PFSK-1 (cell line): ENCODE results near the gene SLC44A1.

Experiments used
- FOXP2 ChIP-seq: optimal IDR thresholded peaks from 2 replicates; pipeline ENCODE3; 2011; ENCODE audit warnings: borderline replicate concordance, control low read depth, inconsistent platforms; ENCODE audit not compliant: insufficient read depth; ENCODE audit errors: extremely low read length, extremely low read depth
- POLR2AphosphoS5 ChIP-seq: IDR thresholded peaks from 2 replicates; pipeline ENCODE4 v1.6.1; 2012; ENCODE audit warnings: low read depth, mild to moderate bottlenecking, control low read depth, low read length, moderate library complexity
- SIN3A ChIP-seq: IDR thresholded peaks from 2 replicates; pipeline ENCODE4 v1.6.1; 2012; ENCODE audit warnings: mild to moderate bottlenecking, low read length, moderate library complexity, borderline replicate concordance; ENCODE audit not compliant: insufficient read depth
- TAF1 ChIP-seq: IDR thresholded peaks from 2 replicates; pipeline ENCODE4 v1.6.1; 2012; ENCODE audit warnings: low read length, control low read depth, borderline replicate concordance; ENCODE audit not compliant: insufficient read depth
- TF ChIP-seq, protein P1 (sequence below), 2 experiments: IDR thresholded peaks; 2 replicates each; pipeline versions ENCODE4 v1.6.1 to v1.8.0; 2011 to 2012; ENCODE audit warnings: low read depth in 2 of 2, low read length in 2 of 2, control low read depth in 1 of 2, inconsistent platforms in 1 of 2, mild to moderate bottlenecking in 1 of 2, moderate library complexity in 1 of 2; ENCODE audit not compliant: insufficient read depth in 1 of 2

The SLC44A1 gene

DNA sequence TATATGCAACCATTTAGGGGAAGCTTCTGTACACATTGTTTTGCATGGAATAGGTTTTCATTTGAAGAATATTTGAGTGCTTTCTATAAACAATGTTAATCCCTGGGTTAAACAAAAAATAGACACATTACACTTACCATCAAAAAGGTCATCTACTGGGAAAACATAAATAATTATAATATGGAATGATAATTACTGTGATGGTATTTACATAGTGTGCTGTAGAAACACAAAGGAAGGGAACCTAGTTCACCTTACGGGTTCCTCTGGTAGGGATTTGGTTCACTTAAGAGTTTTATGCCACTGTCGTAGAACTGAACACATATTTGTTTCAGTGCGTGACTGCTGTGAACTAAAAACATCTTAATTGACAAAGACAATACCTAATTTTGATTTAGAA, 44.9 kb downstream of the SLC44A1 start:
- no peak for TF ChIP-seq SIN3A
- TF ChIP-seq TAF1, result no peak
- TF ChIP-seq FOXP2, result no peak
- TF ChIP-seq POLR2AphosphoS5, result no peak
- TF ChIP-seq, protein P1, sequence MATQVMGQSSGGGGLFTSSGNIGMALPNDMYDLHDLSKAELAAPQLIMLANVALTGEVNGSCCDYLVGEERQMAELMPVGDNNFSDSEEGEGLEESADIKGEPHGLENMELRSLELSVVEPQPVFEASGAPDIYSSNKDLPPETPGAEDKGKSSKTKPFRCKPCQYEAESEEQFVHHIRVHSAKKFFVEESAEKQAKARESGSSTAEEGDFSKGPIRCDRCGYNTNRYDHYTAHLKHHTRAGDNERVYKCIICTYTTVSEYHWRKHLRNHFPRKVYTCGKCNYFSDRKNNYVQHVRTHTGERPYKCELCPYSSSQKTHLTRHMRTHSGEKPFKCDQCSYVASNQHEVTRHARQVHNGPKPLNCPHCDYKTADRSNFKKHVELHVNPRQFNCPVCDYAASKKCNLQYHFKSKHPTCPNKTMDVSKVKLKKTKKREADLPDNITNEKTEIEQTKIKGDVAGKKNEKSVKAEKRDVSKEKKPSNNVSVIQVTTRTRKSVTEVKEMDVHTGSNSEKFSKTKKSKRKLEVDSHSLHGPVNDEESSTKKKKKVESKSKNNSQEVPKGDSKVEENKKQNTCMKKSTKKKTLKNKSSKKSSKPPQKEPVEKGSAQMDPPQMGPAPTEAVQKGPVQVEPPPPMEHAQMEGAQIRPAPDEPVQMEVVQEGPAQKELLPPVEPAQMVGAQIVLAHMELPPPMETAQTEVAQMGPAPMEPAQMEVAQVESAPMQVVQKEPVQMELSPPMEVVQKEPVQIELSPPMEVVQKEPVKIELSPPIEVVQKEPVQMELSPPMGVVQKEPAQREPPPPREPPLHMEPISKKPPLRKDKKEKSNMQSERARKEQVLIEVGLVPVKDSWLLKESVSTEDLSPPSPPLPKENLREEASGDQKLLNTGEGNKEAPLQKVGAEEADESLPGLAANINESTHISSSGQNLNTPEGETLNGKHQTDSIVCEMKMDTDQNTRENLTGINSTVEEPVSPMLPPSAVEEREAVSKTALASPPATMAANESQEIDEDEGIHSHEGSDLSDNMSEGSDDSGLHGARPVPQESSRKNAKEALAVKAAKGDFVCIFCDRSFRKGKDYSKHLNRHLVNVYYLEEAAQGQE (IDR thresholded peaks at IDR 0.05; ENCODE audit: insufficient read depth in 1 of 2, low read depth in 2 of 2, low read length in 2 of 2), result no peak

DNA sequence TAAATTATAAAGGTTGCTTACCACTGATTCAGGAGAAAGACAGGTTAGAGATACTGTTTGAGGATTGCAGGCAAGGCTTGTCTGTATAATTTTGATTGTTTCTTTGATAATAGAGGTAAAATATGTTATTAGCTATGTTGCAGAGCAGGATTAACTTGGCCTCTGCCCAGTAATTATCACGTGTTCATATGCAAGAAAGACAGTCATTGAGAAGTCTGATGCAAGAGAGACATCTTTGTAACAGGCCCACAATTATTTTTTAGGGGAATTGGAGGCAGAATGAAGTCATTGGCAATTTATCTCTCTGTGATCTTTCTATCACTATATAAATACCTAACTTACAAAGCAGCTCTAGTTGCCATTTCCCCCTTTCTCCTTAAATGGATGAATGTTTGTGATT, 46.0 kb downstream of the SLC44A1 start:
- no peak for TF ChIP-seq POLR2AphosphoS5
- no peak for TF ChIP-seq FOXP2
- TF ChIP-seq TAF1, result no peak
- TF ChIP-seq, protein P1 (IDR thresholded peaks at IDR 0.05; ENCODE audit: insufficient read depth in 1 of 2, low read depth in 2 of 2, low read length in 2 of 2), result no peak
- no peak for TF ChIP-seq SIN3A

DNA sequence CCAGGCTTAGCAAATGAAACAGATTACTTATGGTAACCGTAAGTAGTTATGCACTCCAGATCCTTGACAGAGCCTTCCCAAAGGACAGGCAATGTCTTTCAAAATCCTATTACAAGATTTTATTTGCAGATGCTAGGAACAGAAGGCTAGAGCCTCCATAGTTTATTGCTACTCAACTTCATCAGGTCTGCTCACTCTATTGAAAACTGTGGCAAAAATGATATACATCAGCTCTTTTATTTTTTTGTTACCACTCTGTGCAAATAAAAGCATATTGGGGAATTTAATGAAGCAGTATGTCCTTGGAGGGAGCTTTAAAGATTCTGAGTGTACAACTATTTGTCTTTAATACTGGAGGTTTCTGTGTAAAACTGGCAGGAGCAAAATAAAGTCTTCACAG, 46.5 kb downstream of the SLC44A1 start:
- no peak for TF ChIP-seq SIN3A
- TF ChIP-seq TAF1, result no peak
- TF ChIP-seq FOXP2, result no peak

DNA sequence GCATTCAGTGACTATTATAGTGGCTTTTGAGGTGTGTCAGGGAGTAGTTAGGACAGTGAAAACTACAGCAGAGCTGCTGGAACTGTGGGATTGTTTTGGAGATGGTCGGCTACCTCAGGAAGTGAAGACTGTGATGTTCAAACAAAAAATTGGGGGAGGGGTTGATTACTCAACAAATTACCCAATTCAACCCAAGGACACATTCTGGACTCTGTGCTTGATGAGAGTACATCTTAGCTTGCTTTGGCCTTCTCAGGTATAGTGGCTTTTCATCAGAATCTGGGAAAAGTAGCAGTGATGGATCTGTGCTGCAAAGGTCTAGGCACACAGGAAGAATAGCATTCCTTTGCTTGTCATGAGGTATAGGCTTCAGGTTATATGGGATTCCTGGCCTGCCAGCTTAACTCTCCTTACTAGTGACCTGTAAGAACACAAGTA, 47.0 kb downstream of the SLC44A1 start:
- TF ChIP-seq SIN3A, result no peak
- TF ChIP-seq TAF1, result no peak
- no peak for TF ChIP-seq FOXP2
- TF ChIP-seq, protein P1 (IDR thresholded peaks at IDR 0.05; ENCODE audit: insufficient read depth in 1 of 2, low read depth in 2 of 2, low read length in 2 of 2), result no peak
- TF ChIP-seq POLR2AphosphoS5, result no peak

DNA sequence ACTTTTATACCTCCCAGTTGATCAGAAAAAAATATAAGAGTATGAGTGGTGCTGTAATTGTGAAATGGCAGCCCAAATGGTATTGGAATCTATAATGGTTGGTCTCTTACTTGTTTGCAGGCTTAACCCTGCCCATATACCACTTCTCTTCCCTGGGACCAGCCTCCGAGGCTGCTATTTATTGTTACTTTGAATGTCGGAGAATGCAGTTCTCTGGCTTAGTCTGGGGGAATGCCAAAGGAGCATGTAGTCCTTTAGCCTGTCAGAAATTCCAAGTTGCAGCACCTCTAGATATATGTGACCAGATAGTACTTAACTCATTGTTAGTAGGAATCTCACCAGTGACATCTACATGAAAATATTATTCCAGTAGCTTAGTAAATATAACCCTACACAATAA, 47.5 kb downstream of the SLC44A1 start:
- no peak for TF ChIP-seq SIN3A
- no peak for TF ChIP-seq FOXP2
- TF ChIP-seq TAF1, result no peak
- TF ChIP-seq POLR2AphosphoS5, result no peak
- TF ChIP-seq, protein P1 (IDR thresholded peaks at IDR 0.05; ENCODE audit: insufficient read depth in 1 of 2, low read depth in 2 of 2, low read length in 2 of 2), result no peak
